Aorta (tissue), 5 donors: Measurements from ENCODE around the gene NUBP2. TPM values are rescaled to one million over a fixed set of nuclear protein-coding genes. Genes with fewer than 3 reads are reported as not detected.

ENCODE experiments used
- ATAC-seq: fragments of 200-7000 bp; cut with Tn5 transposase; one replicate; pipeline ENCODE4 v1.9.1; 2022; ENCODE audit warnings: moderate library complexity; ENCODE audit not compliant: low FRiP score
- DNase-seq, 2 donors: peaks; one replicate each; pipeline ENCODE4 v3.0.0-alpha.2; 2020
- H3K27ac ChIP-seq, 2 donors: one replicate each; pipeline ENCODE4 v1.5.1; 2013; ENCODE audit warnings: low read length in 2 of 2, mild to moderate bottlenecking in 2 of 2, moderate library complexity in 2 of 2, control low read depth in 1 of 2, inconsistent platforms in 1 of 2, low read depth in 1 of 2
- H3K27me3 ChIP-seq, 2 donors: one replicate each; pipeline ENCODE4 v1.6.1; 2013; ENCODE audit warnings: control low read depth in 1 of 2, low read length in 1 of 2, mild to moderate bottlenecking in 1 of 2, moderate library complexity in 1 of 2; ENCODE audit not compliant: insufficient read depth in 2 of 2, control insufficient read depth in 1 of 2
- H3K36me3 ChIP-seq, 2 donors: one replicate each; pipeline ENCODE4 v1.6.1; 2013; ENCODE audit warnings: control low read depth in 1 of 2, low read length in 1 of 2, mild to moderate bottlenecking in 1 of 2; ENCODE audit not compliant: insufficient read depth in 2 of 2, control insufficient read depth in 1 of 2
- H3K4me1 ChIP-seq, 2 donors: one replicate each; pipeline ENCODE4 v1.6.1; 2013; ENCODE audit warnings: low read length in 2 of 2, control low read depth in 1 of 2, mild to moderate bottlenecking in 1 of 2, moderate library complexity in 1 of 2; ENCODE audit not compliant: insufficient read depth in 2 of 2, control insufficient read depth in 1 of 2
- H3K4me3 ChIP-seq, 2 donors: one replicate each; pipeline ENCODE4 v1.5.1; 2013; ENCODE audit warnings: low read length in 2 of 2, control low read depth in 1 of 2, mild to moderate bottlenecking in 1 of 2
- H3K9me3 ChIP-seq: one replicate; pipeline ENCODE4 v1.6.1; 2013; ENCODE audit warnings: mild to moderate bottlenecking, low read length; ENCODE audit not compliant: control insufficient read depth
- WGBS, 2 donors: extraction: QIAGEN DNeasy Blood & Tissue Kit; methylation state at CpG; one replicate each; pipeline ENCODE4 v1.1.7; 2013; 5-methylcytosine and 5-hydroxymethylcytosine counted together
- intact Hi-C, 2 donors: fragments of 100-400 bp; cut with DNase I; formaldehyde crosslinking; loops; one replicate each; pipeline versions ENCODE4 v1.14.2 to v1.15.0; 2022
- polyA plus RNA-seq, 2 donors: library from polyadenylated mRNA; stranded (reverse); fragments of 200-250 nt; gene quantifications; one replicate each; pipeline ENCODE4 v1.2.3, GENCODE V29; 2013
- total RNA-seq, 2 donors: library from RNA; stranded (reverse); fragmentation: NEBNext Ultra II Directional; extraction: Animal tissue kit (Norgen Biotek cat#: 25700); gene quantifications; one replicate each; pipeline ENCODE4 v1.2.1, GENCODE V29; 2021
- donor health status: healthy with polysubstance abuse.
- donor health status: Bipolar disorder and iron deficiency.
- donor health status: DM: no; HTN: no; CAD: no.
- donor health status: DM: no; HTN: no; CAD: no.
- donor health status: DM: yes; HTN: yes; CAD: no.

NUBP2 gene
- total and polyA plus RNA-seq, 4 donors: 30.7 to 92.4 (median 44.1) TPM

DNA sequence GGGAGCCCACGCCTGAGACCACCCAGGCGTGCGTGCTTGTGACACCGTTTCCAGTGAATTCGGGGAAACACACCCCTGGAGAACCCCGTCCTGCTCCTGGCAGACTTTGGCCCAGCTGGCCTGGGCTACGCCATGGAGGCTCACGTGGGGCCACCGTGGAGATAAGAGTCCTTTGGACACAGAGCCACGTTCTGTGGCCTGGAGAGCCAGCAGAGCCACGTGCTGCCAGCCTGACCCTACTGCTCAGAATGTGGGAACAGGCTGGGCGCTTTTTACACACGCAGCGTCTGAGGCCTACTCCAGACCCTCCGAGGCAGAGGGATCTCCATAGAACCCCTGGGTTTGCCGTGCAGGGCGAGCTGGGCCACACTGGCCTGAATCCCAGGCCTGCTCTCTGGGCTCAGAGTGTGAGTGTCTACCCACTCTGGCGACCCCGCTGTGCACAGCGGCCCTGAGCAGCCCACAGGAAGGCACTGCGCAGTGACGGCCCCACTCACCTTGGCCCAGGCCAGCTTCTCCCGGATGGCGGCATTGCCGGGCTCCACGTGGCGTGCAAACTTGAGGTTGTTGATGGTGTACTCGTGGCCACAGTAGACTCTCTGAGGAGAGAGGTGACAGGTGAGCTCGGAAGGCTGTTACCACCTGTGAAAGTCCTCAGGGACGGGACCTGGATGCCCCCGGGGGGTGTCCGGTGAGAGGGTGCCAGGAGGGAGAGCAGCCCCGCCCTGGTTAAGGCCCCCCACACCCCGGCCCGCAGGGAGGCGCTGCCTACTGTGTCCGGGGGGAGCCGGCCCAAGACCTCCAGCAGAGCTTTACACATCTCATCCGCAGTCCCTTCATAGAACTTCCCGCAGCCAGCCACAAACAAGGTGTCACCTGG is 33.9 kb downstream of the NUBP2 start:
- intact Hi-C loops: no loop called here
- Histone ChIP-seq H3K4me3 (no peak overlapping the region), H3K27ac (no peak overlapping the region), H3K36me3 (peaks cover 0 to 6% of the 10 kb centered on the region in 2 donors), H3K4me1 (no peaks in the 10 kb centered on the region), H3K27me3 (no peaks in the 10 kb centered on the region), H3K9me3 (no peaks in the 10 kb centered on the region)
- no peak for ATAC-seq
- peak in 1 of 2 donors; percentile 71 for DNase-seq
- WGBS, 2 donors: 92 to 93% methylated on average over 38 to 40 of the region's 40 CpGs

DNA sequence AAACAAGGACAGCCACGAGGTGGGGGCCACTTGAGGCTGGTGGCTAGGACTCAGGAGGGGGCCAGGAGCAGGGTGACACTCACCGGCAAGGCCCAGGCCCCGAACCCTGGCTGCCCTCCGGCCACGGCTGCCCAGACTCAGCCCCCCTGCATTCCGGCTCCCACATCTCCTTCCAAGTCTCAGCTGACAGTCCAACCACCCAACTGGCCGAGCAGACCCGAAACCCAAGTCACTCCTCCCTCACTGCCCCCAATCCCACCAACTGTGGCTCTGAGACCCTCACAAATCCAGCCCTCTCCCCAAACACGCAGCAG is 34.5 kb downstream of the NUBP2 start:
- no peak overlapping the region for H3K27ac ChIP-seq
- intact Hi-C loops: no loop called here
- no peak overlapping the region for H3K4me3 ChIP-seq
- 93 to 96% methylated on average over 9 of the region's 9 CpGs for WGBS, 2 donors
- H3K27me3 ChIP-seq: no peaks in the 10 kb centered on the region
- H3K4me1 ChIP-seq: no peaks in the 10 kb centered on the region
- peaks cover 0 to 6% of the 10 kb centered on the region in 2 donors for H3K36me3 ChIP-seq
- ATAC-seq (no peak), DNase-seq (peak in 1 of 2 donors; percentile 47)
- H3K9me3 ChIP-seq: no peaks in the 10 kb centered on the region

DNA sequence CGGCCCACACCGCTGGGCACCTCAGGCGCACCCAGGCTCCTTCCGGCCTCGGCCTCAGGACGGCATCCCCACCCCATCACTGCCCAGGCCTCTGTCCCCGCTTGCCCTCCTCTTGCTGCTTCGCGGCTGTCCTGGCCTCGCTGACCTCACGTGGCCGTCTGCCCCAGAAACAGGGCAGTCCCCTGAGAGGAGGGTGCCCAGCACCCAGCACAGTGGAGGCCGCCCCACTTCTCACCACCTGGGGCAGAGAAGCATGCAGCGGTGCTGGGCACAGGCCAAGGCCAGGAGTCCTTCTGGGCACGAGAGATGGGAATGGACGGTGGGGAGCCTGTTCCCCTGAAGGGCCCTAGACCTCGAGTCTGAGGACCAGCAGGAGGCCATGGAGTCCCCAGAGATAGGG is 35.0 kb downstream of the NUBP2 start:
- H3K4me1 ChIP-seq: no peaks in the 10 kb centered on the region
- DNase-seq: no peak
- H3K9me3 ChIP-seq: no peaks in the 10 kb centered on the region
- no peaks in the 10 kb centered on the region for H3K27me3 ChIP-seq
- no peak overlapping the region for H3K4me3 ChIP-seq
- 87 to 91% methylated on average over 17 of the region's 17 CpGs for WGBS, 2 donors
- ATAC-seq: no peak
- H3K27ac ChIP-seq: no peak overlapping the region
- H3K36me3 ChIP-seq: peaks cover 0 to 6% of the 10 kb centered on the region in 2 donors
- intact Hi-C loops: no loop called here

- ATAC-seq (no peak), DNase-seq (no peak)
- Histone ChIP-seq H3K27ac (no peak overlapping the region), H3K27me3 (no peaks in the 10 kb centered on the region), H3K9me3 (no peaks in the 10 kb centered on the region), H3K36me3 (peaks cover 0 to 6% of the 10 kb centered on the region in 2 donors), H3K4me3 (no peak overlapping the region), H3K4me1 (no peaks in the 10 kb centered on the region)
- 94 to 95% methylated on average over 23 to 27 of the region's 27 CpGs for WGBS, 2 donors
- intact Hi-C loops: no loop called here
Measured at GRCh38 chr16:1818204-1818872, 35.6 kb downstream of the NUBP2 start.

DNA sequence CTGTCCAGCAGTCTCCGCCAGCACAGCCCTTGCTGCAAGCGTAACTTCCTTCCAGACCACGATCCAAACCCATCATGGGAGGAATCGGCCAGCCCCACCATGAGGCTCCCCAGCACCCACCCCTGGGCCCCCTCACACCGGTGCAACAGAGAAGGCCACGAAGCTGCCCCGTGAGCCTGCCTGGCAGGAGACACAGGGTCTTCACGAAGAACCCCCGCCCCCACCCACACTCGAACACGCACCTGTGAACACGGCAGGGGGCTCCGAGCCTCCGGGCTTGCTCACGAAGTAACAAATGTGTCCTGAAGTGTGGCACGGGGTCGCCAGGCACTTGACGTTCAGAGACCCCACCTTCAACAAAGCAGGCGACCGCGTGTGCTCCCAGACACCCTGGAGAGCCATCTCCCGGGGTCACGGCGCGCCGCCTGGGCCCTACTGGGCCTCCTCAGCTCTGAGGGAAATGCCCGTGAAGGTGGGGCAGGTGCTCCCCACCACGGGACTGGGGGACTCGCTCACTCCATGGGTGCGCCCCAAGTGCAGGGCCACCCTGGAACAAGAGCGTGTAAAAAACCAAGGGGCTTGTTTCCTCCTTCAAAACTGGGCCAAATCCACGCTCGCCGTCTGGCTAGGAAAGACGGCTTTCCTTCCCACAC is 36.2 kb downstream of the NUBP2 start:
- Histone ChIP-seq H3K27ac (no peak overlapping the region), H3K4me3 (no peak overlapping the region), H3K27me3 (no peaks in the 10 kb centered on the region), H3K9me3 (no peaks in the 10 kb centered on the region), H3K36me3 (peaks cover 0 to 6% of the 10 kb centered on the region in 2 donors), H3K4me1 (no peaks in the 10 kb centered on the region)
- intact Hi-C loops: no loop called here
- DNase-seq (no peak), ATAC-seq (no peak)
- WGBS, 2 donors: 93% methylated on average over 35 of the region's 35 CpGs

DNA sequence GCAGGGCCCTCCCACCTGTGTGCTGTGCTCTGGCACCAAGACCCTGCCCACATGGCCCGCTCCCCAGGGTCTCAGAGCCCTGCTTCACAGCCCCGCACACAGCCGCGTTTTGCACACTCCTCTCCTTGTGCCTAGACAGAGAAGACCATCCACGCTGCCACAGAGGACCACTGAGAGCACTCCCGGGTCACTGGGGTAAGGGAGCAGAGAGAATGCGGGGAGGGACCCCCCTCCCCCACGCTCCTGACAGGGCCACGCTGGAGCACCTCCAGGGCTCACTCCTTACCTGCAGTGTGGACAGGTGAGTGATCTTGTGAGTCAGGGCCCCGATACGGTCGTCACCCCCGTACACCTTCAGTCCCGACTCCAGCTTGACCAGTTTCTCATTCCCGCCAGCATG is 36.9 kb downstream of the NUBP2 start:
- ATAC-seq (no peak), DNase-seq (no peak)
- 91% methylated on average over 15 of the region's 15 CpGs for WGBS, 2 donors
- Histone ChIP-seq H3K4me1 (no peaks in the 10 kb centered on the region), H3K27ac (no peak overlapping the region), H3K4me3 (no peak overlapping the region), H3K36me3 (peaks cover 0 to 6% of the 10 kb centered on the region in 2 donors), H3K27me3 (no peaks in the 10 kb centered on the region), H3K9me3 (no peaks in the 10 kb centered on the region)
- intact Hi-C loops: no loop called here

DNA sequence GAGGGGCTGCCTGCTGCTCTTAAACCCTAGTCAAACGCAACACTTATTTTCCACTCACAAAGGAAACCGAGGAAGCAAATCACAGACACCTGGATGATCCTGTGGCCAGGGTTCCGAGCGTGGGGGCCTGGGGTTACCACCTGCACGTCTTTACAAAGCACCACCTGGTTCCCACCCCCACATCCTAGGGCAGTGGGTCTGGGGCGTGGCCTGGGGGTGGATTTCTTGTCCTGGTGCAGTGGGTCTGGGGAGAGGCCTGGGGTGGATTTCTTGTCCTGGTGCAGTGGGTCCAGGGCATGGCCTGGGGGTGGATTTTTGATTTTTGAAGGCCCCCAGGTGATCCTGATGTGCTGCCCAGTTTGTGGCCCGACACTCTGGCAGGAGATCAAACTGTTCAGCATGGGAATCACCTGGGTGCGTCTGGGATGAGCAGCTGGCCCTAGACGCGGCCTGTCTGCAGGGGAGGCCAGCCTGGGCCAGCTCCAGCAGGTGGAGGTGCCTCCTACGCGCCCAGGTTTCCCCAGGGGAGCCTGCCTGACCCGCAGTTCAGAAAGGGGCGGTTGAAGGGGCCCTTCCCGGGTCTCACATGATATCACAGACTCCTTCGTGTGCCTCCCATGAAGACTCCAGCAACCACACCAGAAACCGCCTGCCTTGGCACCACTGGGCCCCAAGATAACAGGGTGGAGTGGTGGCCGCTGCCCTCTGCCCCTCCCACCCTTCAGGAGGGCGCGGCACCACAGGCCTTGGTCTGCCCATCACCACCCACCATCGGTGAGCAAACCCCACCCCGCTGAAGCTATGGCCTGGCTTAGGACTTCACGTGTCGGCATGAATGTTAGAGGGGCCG is 37.6 kb downstream of the NUBP2 start:
- Histone ChIP-seq H3K4me3 (no peak overlapping the region), H3K36me3 (peaks cover 0 to 6% of the 10 kb centered on the region in 2 donors), H3K27ac (no peak overlapping the region), H3K9me3 (no peaks in the 10 kb centered on the region), H3K27me3 (no peaks in the 10 kb centered on the region), H3K4me1 (no peaks in the 10 kb centered on the region)
- no peak for DNase-seq
- intact Hi-C loops: no loop called here
- no peak for ATAC-seq
- WGBS, 2 donors: 90 to 91% methylated on average over 24 to 25 of the region's 25 CpGs

DNA sequence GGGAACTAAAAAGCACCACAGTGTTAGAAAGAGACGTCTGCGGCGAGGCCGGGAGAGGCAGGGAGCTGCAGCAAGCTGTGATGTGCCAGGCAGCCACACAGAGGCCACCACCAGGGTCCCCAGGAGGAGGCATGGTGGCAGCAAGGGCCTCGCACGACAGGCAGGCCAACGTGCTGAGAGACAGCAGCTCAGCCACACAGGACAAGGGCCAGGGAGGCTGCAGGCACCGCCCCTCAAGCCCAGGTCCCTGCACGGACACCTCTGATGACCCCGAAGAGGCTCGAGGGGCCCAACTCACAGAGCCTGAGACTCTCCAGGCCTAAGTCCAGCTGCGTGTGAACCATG is 38.2 kb downstream of the NUBP2 start:
- WGBS, 2 donors: 87 to 90% methylated on average over 12 of the region's 12 CpGs
- Histone ChIP-seq H3K9me3 (no peaks in the 10 kb centered on the region), H3K36me3 (peaks cover 0 to 6% of the 10 kb centered on the region in 2 donors), H3K4me1 (no peaks in the 10 kb centered on the region), H3K27ac (no peak overlapping the region), H3K27me3 (no peaks in the 10 kb centered on the region), H3K4me3 (no peak overlapping the region)
- DNase-seq: no peak
- ATAC-seq: no peak
- intact Hi-C loops: no loop called here
